NB4 (cell line): ENCODE data around the gene CADM2.

Experiments used
- DNase-seq: peaks from one replicate; pipeline ENCODE4 v3.0.0; 2010; ENCODE audit warnings: low read depth
- H3K4me3 ChIP-seq: one replicate; pipeline ENCODE4 v1.5.1; 2011; ENCODE audit warnings: mild to moderate bottlenecking, low read depth, low read length, moderate library complexity
- CTCF ChIP-seq: IDR thresholded peaks from one replicate; pipeline ENCODE4 v1.5.1; 2012; ENCODE audit warnings: low read depth, low read length
- MYC ChIP-seq: IDR thresholded peaks from 2 replicates; pipeline ENCODE4 v1.6.1; 2011; ENCODE audit warnings: low read depth, low read length
- POLR2A ChIP-seq: IDR thresholded peaks from 2 replicates; pipeline ENCODE4 v1.6.1; 2011; ENCODE audit warnings: mild to moderate bottlenecking; ENCODE audit not compliant: insufficient read length; ENCODE audit errors: extremely low read depth
- TF ChIP-seq, protein P1 (sequence below): IDR thresholded peaks from 2 replicates; pipeline ENCODE4 v1.6.1; 2011; ENCODE audit warnings: low read depth, low read length

The CADM2 gene

DNA sequence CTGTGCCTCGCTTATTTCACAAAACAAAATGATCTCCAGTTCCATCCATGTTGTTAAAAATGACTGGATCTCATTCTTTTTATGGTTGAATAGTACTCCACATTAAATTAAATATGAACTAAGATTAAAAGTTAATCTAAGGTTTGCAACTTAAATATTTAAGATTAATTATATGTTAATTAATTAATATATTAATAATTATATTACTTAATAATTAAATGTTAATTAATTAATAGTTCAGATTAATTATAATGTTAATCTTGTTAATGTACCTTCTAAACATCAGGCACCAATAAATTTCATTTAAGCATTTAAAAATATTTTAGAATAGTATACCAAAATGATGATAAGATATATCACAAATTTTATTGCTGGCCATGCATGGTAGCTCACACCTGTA lies 971.9 kb downstream of the CADM2 start:
- H3K4me3 ChIP-seq: no peak overlapping the region
- TF ChIP-seq MYC (no peak), CTCF (no peak), POLR2A (no peak)
- TF ChIP-seq, protein P1, sequence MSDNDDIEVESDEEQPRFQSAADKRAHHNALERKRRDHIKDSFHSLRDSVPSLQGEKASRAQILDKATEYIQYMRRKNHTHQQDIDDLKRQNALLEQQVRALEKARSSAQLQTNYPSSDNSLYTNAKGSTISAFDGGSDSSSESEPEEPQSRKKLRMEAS: no peak
- DNase-seq: no peak

DNA sequence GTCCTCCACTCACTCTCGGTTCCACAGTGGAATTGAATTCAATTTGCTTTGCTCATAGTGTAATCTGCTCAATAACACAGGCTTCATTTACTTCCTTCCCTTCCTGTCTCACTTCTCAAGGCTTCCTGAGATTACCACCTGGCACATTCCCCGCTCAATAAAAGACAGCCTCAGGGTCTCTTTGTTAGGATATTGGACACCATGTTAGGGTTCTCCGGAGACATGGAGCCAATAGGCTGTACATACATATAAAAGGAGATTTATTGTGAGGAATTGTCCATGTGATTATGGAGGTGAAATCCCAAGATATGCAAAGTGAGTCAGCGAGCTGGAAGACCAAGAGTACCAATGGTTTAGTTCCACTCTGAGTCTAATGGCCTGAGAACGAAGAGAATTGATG lies 974.5 kb downstream of the CADM2 start:
- DNase-seq: no peak
- no peak overlapping the region for H3K4me3 ChIP-seq
- TF ChIP-seq MYC (no peak), CTCF (no peak), POLR2A (no peak)
- TF ChIP-seq, protein P1: no peak

- TF ChIP-seq POLR2A (no peak), MYC (no peak), CTCF (no peak)
- TF ChIP-seq, protein P1: no peak
- no peak overlapping the region for H3K4me3 ChIP-seq
- DNase-seq: no peak
Observed at GRCh38 chr3:85935171-85935570, 976.4 kb downstream of the CADM2 start.

DNA sequence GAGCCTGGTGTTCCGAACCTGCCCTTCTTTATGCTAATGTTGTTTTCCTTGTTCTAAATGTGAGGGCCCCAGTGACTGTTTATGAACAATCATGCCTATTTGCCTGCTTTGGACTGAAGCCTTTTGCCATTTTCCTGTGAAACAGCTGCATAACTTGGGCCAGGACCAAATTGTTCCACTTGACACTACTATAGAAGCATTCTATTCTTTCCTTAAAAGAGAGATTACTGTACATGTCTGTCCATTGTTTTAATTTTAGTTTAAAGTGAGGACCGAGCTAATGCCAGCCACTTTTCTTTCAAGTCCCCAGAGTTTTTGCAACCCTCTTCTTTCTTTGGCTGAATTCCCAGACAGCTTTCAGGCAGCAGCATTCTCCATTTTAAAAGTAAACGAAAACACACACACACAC lies 980.3 kb downstream of the CADM2 start:
- TF ChIP-seq MYC (no peak), CTCF (no peak), POLR2A (no peak)
- TF ChIP-seq, protein P1: no peak
- no peak overlapping the region for H3K4me3 ChIP-seq
- DNase-seq: no peak

DNA sequence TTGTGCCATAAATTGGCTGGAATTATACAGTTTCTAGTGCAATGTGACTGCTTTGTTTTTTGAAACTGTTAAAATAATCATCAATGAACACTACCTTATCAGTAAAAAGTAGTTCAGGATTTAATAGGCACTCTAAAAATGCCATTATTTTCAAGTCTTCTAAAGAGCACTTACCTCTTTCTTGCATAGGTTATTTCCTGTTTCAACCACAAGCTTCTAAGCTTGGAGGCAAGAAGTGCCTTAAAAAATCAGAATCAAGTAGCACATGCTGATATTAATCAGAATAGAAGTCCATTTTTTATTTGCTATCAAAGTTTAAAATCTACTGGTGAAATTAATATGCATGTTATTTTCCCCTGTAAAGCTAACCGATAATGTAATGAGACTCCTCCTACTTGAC lies 991.6 kb downstream of the CADM2 start:
- H3K4me3 ChIP-seq: no peak overlapping the region
- no peak for DNase-seq
- TF ChIP-seq, protein P1: no peak
- TF ChIP-seq CTCF (no peak), POLR2A (no peak), MYC (no peak)

DNA sequence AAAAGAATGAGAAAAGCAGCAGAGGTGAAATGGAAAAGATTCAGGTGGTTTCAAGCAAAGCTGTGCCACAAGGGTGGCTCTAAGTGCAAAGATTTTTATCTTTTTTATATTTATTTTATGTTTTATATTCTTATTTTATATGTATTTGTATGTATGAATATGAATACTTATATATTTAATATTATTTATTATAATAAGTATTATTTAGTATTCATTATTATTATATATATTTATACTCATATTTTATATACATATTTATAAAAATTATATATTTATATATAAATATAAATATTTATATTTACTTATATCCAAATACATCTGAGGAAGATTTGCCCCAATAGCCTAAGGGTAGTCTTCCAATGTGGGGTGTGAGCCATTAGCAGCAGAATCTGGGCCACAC lies 1002.0 kb downstream of the CADM2 start:
- TF ChIP-seq, protein P1: no peak
- TF ChIP-seq CTCF (no peak), MYC (no peak), POLR2A (no peak)
- no peak for DNase-seq
- H3K4me3 ChIP-seq: no peak overlapping the region
